Activated CD8-positive, alpha-beta memory T cell treated with anti-CD3 and anti-CD28 coated beads, Interleukin-2, amount 50 U/mL, for 4 hours (primary cell): ENCODE data around the gene POLD1.

ENCODE experiments used
- DNase-seq: peaks from one replicate; pipeline ENCODE4 v3.0.0-alpha.2; 2020

Gene POLD1

DNA sequence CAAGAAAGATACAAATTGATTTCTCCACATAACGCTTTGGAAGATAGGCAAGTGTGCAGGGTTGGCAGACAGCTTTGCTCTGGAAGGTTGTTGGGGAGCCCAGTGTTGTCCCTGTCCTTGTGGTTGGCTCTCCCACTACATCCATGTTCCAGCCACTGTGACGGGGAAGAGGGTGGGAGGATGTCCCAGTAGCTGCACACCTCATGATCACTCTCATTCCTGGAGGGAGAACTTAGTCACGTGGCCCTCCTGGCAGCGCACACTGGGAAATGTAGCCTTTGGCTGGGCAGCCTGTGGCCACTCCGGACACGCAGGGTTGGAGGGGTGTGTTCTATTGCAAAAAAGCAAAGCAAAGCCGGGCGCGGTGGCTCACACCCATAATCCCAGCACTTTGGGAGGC, 9.9 kb downstream of the POLD1 start:
- DNase-seq: no peak

DNA sequence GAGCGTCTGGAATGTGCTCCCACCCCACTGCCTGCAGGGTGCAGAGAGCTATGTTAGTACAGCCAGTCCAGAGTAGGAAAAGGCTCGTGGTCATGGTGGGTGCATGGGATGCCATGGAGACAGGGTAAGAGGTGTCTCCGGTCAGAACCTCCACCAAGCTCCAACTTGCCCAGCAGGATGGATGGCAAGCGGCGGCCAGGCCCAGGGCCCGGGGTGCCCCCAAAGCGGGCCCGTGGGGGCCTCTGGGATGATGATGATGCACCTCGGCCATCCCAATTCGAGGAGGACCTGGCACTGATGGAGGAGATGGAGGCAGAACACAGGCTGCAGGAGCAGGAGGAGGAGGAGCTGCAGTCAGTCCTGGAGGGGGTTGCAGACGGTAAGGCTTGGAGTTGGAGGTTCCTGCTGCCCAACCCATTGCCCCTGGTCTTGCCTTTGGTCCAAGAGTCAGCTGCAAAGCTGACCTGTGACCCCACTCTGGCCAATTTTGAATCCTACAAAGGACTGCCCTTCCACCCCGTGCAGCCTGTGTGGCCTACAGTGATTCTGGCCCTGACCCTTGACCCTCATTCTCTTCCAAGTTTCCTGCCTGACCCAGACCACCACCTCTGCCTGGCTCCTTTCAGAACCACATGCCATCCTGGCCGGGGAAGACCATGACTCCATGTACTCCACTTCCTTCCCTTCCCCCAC, 14.7 kb downstream of the POLD1 start:
- DNase-seq: no peak

DNA sequence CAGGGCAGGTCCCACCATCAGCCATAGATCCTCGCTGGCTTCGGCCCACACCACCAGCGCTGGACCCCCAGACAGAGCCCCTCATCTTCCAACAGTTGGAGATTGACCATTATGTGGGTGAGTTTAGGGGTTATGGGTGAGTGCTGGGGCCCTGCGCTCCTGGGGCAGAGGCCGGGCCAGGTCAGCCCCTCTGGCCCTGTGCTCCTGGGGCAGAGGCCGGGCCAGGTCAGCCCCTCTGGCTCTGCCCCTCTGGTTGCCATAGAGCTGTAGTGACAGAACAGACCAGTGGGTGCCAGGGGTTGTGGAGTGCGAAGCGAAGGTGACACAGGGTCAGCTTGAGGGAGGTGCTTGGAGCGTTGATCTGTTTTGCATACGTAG, 15.2 kb downstream of the POLD1 start:
- no peak for DNase-seq

DNA sequence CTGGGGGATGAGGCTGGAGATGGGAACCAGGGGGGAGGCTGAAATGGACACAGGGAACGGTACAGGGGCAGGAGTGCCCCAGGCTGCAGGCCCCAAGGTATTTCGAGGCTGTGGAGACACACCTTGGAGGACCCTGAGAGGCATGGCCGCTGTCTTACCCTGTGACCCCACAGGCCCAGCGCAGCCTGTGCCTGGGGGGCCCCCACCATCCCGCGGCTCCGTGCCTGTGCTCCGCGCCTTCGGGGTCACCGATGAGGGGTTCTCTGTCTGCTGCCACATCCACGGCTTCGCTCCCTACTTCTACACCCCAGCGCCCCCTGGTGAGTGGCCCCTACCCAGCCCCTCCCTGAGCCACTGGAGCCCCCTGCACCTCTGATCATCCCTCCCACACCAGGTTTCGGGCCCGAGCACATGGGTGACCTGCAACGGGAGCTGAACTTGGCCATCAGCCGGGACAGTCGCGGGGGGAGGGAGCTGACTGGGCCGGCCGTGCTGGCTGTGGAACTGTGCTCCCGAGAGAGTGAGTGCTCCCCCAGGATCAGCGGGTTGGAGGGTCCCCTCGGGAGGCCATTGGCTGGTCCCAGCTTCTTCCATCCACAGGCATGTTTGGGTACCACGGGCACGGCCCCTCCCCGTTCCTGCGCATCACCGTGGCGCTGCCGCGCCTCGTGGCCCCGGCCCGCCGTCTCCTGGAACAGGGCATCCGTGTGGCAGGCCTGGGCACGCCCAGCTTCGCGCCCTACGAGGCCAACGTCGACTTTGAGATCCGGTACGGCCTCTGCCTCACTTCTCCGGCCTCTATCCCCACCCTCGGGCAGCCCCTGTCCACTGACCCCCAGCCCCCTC, 17.7 kb downstream of the POLD1 start:
- DNase-seq: no peak

DNA sequence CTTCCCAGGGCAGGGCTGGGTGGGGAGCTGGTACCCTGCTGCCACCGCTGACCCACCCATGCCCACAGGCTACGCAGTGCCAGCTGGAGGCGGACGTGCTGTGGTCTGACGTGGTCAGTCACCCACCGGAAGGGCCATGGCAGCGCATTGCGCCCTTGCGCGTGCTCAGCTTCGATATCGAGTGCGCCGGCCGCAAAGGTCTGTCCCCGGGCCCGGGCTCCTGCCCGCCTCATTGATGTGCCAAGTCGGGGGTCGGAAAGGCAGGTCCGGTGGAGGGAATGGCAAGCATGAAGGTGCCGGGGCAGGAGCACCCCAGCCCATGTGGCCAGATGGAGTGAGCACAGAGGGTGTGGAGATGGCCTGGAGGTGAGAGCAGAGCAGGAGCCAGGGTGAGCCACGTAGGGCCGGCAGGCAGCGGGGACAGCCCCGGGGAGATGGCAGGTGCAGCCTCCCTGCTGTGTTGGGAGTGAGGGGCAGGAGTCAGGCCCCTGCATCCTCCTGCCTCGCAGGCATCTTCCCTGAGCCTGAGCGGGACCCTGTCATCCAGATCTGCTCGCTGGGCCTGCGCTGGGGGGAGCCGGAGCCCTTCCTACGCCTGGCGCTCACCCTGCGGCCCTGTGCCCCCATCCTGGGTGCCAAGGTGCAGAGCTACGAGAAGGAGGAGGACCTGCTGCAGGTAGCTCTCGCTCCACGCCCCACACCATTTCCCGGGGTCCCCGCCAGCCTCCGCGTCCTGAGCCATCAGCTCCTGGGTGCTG, 18.6 kb downstream of the POLD1 start:
- no peak for DNase-seq

DNA sequence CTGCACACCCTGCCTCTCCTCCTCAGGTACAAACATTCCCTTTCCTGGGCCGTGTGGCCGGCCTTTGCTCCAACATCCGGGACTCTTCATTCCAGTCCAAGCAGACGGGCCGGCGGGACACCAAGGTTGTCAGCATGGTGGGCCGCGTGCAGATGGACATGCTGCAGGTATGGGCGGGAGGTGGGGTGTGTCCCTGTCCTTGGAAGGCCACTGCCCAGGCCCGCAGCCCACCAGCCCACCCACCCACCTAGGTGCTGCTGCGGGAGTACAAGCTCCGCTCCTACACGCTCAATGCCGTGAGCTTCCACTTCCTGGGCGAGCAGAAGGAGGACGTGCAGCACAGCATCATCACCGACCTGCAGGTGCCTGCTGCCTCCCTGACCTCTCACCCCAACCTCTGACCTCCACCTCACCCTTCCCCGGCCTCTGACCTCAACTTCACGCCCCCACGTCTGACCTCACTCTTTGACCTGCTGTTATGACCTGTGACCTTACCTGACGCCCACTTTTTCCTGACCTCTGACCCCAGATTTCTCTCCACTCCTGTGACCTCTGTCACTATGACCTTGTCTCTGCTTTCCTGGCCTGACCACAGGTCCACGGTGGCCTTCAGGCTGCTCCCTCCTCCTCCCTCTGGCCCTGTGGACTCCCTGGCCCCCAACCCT, 22.1 kb downstream of the POLD1 start:
- no peak for DNase-seq

DNA sequence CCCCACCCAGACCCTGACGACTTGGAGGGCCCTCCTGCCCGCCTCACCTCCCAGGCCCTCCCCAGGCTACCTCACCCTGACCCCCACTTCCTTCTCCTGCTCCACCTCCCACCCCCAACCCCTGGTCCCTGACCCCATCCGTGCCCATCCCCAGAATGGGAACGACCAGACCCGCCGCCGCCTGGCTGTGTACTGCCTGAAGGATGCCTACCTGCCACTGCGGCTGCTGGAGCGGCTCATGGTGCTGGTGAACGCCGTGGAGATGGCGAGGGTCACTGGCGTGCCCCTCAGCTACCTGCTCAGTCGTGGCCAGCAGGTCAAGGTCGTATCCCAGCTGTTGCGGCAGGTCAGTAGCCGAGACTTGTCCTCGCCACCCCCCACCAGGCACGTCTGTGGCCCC, 22.7 kb downstream of the POLD1 start:
- DNase-seq: no peak

DNA sequence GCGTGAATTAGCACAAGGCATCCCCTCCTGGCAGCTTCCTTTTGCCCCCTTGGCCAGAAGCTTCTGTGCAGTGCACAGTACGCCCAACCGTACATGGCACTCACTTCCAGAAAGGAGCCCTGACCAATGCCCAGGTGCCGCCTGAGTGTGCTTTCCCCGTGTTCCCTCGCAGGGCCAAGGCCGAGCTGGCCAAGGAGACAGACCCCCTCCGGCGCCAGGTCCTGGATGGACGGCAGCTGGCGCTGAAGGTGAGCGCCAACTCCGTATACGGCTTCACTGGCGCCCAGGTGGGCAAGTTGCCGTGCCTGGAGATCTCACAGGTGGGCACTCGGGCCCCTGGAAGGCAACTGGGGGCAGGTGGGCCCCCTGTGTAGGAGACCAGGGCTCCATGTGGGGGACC, 25.2 kb downstream of the POLD1 start:
- no peak for DNase-seq

DNA sequence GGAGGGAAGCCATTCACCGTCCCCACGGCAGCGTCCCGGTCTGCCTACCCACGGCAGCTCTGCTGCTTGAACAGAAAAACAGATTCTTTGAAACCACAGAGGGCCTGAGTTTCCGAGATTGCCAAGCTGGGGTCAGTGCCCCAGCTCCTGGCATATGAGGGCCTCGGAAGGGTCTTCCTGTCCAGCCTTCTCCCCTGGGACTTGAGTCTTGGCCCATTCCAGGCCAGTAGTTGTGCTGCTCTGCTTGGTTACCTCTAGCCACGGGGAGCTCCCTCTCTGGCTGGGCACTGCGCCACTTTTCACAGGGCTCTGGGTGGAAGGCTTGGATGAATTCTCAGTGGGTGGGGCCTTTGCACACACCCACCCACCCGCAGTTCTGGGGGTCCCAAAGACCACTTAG, 26.0 kb downstream of the POLD1 start:
- DNase-seq: no peak

DNA sequence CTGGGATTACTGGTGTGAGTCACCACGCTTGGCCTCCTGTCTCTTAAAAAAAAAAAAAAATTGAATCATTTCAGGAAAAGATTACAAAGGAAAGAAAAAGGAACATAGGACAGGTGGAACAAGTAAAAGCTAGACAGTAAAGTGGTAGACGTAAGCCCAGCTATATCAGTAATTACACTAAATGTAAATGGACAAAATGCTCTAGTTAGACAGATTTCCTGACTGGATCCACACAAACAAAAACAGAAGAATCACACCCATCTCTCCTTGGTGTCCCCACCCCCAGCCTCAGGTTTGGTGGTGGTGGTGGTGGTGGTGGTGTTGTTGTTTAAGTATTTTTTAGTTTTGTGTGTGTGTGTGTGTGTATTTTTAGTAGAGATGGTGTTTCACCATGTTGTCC, 28.3 kb downstream of the POLD1 start:
- no peak for DNase-seq

DNA sequence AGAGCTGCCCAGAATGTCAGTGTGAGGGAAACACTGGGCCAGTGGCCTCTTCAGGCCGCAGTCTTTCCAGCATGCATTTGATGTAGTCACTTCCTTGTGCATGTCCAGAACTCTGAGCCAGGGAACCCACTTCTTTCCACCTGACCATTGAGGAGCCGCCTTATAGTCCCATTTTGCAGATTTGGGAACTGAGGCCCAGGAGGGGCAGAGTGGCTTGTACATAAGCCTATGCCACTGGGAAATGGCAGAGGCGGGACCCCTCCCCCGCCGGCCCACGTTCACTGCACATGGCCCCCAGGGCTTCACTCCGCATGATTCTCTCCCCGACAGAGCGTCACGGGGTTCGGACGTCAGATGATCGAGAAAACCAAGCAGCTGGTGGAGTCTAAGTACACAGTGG, 28.9 kb downstream of the POLD1 start:
- no peak for DNase-seq

DNA sequence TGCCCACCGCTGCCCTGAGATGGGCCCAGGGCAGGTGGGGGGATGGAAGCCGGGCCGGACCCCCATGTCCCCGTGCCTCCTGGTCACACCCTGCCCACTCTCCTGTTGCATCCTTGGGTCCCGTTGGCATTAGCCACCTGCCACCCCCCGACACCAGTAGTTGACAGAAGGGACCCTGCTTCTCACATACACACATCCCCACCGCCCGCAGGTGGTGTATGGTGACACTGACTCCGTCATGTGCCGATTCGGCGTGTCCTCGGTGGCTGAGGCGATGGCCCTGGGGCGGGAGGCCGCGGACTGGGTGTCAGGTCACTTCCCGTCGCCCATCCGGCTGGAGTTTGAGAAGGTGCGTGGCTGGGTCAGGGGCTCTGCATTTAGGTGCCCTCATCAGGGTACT, 29.4 kb downstream of the POLD1 start:
- no peak for DNase-seq

DNA sequence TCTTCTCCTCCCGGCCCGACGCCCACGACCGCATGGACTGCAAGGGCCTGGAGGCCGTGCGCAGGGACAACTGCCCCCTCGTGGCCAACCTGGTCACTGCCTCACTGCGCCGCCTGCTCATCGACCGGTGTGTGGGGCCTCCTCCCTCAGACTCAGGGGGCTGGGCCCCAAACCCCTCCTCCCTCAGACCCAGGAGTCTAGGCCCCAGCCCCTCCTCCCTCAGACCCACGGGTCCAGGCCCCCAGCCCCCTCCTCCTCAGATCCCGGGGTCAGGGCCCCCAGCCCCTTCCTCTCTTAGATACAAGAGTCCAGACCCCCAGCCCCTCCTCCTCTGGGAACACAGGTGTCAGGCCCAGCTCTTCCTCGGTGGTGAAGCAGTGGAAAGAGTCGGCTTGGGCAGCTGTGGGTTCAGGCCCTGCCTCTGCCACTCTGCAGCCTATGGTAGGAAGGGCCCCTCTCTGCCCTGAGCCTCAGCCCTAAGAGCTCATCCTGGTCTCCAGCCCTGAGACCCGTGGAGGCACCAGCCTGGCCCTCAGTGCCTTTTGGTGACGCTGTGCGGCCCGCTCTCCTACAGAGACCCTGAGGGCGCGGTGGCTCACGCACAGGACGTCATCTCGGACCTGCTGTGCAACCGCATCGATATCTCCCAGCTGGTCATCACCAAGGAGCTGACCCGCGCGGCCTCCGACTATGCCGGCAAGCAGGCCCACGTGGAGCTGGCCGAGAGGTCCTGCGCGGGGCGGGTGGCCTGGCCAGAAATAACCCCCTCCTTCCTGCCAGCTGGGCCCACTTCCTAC, 30.9 kb downstream of the POLD1 start:
- DNase-seq: peak; percentile 80

DNA sequence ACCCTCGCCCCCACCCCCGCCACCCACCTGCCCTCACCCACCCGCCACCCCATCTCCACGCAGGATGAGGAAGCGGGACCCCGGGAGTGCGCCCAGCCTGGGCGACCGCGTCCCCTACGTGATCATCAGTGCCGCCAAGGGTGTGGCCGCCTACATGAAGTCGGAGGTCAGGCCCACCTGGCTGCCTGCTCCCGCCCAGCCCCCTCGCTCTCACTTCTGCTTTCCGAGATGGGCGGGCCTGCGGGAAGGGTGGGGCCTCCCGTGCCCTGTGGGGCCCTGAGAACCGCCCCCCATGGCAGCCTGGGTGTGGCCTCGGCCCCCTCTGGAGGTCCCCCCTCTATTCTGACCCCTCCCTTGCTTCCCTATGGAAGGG, 31.5 kb downstream of the POLD1 start:
- no peak for DNase-seq

DNA sequence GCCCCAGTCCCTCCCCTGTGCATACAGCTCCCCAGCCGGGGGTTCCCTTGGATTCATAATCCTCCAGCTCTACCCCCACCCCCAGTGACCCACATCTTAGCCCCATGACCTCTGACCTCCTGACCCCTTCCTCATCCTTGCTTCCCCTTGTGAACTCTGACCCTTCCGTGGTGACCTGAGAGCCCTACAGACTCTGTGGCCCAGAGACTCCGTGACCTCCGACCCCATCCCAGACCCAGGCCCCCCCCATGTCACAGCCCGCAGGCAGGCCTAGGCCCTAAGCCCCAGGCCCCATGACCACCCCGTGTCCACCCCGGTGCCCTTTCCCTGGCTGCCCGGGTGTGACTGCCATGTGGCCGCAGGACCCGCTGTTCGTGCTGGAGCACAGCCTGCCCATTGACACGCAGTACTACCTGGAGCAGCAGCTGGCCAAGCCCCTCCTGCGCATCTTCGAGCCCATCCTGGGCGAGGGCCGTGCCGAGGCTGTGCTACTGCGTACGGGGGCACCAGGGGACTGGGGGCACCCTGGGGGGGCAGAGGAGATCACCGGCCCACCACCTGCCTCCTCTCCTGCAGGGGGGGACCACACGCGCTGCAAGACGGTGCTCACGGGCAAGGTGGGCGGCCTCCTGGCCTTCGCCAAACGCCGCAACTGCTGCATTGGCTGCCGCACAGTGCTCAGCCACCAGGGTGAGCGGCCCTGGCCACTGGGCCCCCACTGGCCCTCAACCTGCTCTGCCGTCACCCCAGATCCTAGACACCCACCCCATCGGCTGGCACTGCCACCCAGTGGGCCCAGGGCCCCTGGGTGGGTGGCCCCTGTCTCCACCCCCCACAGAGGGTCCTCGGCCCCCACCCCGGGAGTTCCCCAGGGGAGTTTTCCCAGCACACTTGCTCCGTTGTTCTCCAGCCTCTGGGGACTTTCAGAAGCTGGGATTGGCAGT, 32.2 kb downstream of the POLD1 start:
- no peak for DNase-seq

DNA sequence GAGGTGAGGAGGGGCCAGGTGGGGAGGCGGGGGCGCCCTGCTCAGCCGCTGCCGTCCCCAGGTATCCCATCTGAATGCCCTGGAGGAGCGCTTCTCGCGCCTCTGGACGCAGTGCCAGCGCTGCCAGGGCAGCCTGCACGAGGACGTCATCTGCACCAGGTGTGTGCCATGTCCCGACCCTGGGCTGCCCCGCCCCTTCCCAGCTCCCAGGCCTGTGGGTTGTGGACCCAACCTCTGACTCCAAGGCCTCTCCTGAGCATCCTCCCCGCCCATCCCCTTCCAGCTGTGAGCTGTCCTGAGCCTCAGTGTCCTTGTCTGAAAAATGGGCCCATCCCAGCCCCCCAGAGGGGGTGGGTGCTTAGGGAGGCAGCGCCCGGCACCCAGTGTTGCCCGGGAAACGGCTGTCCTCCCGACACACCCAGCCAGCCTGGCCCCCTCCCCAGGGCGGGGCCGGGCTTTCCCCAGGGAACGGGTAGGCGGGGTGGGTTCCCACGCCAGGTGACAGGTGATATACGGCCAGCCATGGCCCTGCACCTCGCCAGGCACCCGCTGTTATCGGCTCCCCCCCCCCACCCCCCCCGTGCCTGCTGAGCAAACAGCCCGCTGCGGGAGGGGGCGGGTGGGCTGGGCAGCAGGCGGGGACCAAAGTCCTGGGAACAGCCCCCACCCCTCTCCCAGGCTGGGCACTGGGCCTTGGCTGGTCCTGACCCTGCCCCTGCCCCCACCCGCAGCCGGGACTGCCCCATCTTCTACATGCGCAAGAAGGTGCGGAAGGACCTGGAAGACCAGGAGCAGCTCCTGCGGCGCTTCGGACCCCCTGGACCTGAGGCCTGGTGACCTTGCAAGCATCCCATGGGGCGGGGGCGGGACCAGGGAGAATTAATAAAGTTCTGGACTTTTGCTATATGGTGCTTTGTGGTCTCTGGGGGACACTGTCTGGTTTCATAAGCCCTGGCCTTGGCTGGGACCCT, 33.2 kb downstream of the POLD1 start:
- DNase-seq: no peak

DNA sequence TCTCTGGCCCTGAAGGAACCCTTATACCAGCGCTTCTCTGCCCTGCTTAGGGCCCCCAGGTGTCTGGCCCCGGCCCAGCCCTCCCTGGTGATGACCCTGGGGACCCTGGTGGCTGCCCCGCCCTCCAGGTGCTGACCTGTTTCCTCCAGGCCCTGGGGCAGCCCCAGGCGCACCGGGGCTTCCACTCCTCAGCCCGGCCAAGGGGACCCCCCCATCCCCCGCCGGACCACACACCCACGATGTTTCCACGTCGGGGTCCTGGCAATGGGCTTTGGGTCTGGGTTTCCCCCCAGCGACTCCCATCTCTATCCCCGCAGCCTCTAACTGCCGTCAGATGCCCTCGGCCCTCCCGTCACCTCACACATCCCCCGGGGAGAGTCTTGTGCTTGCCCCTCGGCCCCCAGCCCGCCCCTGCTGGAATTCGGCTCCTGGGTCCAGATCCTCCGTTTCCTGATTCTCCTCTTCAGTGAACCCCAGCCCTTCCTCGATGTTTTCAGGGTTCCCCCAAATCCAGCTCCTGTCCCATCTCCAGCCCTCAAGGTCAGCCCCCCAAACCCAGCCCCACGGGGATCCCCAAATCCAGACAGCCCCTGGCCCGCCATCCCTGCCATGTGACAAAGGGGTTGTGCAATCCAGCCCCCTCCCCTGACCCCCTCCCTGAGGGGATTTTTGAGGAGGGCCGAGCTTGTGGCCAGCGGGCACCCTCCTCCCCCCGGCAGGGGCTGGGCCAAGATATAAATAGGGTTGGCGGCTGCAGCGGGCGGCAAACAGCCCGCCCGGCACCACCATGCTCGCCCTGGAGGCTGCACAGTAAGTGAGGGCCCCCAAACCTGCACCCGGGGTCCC, 34.3 kb downstream of the POLD1 start, which contains the start of gene SPIB:
TSS of gene SPIB (plus strand) at position 763 of the 846 bp plus-strand sequence. CDS start at position 788, 25 bp downstream.
- DNase-seq: no peak

DNA sequence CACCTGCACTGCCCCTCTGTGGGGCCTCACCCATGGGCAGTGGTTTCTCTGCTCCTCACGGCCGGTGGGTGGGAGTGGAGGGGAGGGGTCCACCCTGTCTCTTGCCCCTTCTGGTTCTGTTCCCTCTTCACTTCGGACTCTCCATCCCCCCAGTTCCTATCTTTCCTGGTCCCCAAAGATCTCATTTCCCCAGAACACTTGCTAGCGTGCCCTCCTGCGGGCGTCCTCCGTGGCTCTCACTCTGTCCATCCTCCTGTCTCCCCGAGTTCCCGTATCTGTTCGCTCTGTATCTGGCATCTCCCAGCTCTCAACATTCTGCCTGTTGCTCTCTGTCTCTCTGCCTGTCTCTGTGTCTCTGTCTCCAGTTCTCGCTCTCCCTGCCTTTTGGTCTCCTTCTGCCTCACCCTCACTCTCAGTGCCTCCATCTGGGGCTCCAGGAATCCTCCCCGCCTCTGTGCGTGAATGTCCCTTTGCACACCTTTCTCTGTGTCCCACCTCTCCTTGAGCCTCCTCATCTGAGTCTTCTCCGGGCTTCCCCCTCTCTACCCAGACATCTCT, 35.0 kb downstream of the POLD1 start:
- no peak for DNase-seq
